Common myeloid progenitor, CD34-positive (primary cell): ENCODE measurements around the gene TSR3.
A peak's percentile ranks its signal among the peaks of the same experiment; 100 is the strongest.

Experiments
- CTCF ChIA-PET: fragments of 350-600 bp; sonication (Branson Sonifier 250); formaldehyde crosslinking; loops from one replicate; lab custom pipeline; 2021; ENCODE audit warnings: antibody characterized with exemption; lab: Charles Lee
- POLR2A ChIA-PET: fragments of 350-600 bp; sonication (Branson Sonifier 250); formaldehyde crosslinking; loops from one replicate; lab custom pipeline; 2021; ENCODE audit warnings: antibody characterized with exemption; lab: Charles Lee
- DNase-seq, 3 donors: peaks; one replicate each; pipeline versions ENCODE4 v3.0.0 to v3.0.0-alpha.2; 2013
- H3K27ac ChIP-seq, 2 experiments: 1 replicate in 1 of 2; 2 replicates in 1 of 2; pipeline ENCODE4 v1.7.0; 2013; ENCODE audit warnings: inconsistent platforms in 2 of 2, low read length in 2 of 2, mild to moderate bottlenecking in 2 of 2, low read depth in 1 of 2, moderate library complexity in 1 of 2; ENCODE audit not compliant: severe bottlenecking in 2 of 2, insufficient read depth in 1 of 2, poor library complexity in 1 of 2
- H3K27me3 ChIP-seq, 5 experiments: replicated peaks in 2 of 5; 1 replicate in 3 of 5; 2 replicates in 2 of 5; pipeline versions ENCODE4 v1.6.1 to v1.7.0; 2013; ENCODE audit warnings: low read length in 4 of 5, mild to moderate bottlenecking in 2 of 5, moderate library complexity in 2 of 5, inconsistent platforms in 1 of 5; ENCODE audit not compliant: insufficient read depth in 5 of 5, control insufficient read depth in 4 of 5
- H3K36me3 ChIP-seq, 4 experiments: 1 replicate in 2 of 4; 2 replicates in 2 of 4; pipeline versions ENCODE4 v1.6.1 to v1.7.0; 2013; ENCODE audit warnings: low read length in 3 of 4, control low read depth in 1 of 4, mild to moderate bottlenecking in 1 of 4; ENCODE audit not compliant: control insufficient read depth in 4 of 4, insufficient read depth in 4 of 4
- H3K4me1 ChIP-seq, 4 experiments: 1 replicate in 3 of 4; 2 replicates in 1 of 4; pipeline versions ENCODE4 v1.6.1 to v1.7.1; 2013; ENCODE audit warnings: low read length in 3 of 4, mild to moderate bottlenecking in 3 of 4, control low read depth in 1 of 4, inconsistent platforms in 1 of 4, moderate library complexity in 1 of 4; ENCODE audit not compliant: control insufficient read depth in 4 of 4, insufficient read depth in 4 of 4; ENCODE audit errors: control extremely low read depth in 1 of 4
- H3K4me3 ChIP-seq, 7 experiments: 1 replicate in 4 of 7; 2 replicates in 3 of 7; pipeline versions ENCODE4 v1.5.1 to v1.7.0; 2013; ENCODE audit warnings: mild to moderate bottlenecking in 7 of 7, low read length in 6 of 7, moderate library complexity in 6 of 7, inconsistent platforms in 2 of 7, low read depth in 2 of 7, control low read depth in 1 of 7; ENCODE audit not compliant: insufficient read depth in 4 of 7, control insufficient read depth in 1 of 7; ENCODE audit errors: extremely low read depth in 1 of 7
- H3K9me3 ChIP-seq, 5 experiments: 1 replicate in 4 of 5; 2 replicates in 1 of 5; pipeline versions ENCODE4 v1.6.1 to v1.7.1; 2013; ENCODE audit warnings: low read length in 4 of 5, mild to moderate bottlenecking in 2 of 5, inconsistent platforms in 1 of 5, low read depth in 1 of 5, moderate library complexity in 1 of 5; ENCODE audit not compliant: control insufficient read depth in 4 of 5, insufficient read depth in 2 of 5; ENCODE audit errors: control extremely low read depth in 1 of 5
- WGBS: methylation state at CpG from one replicate; pipeline ENCODE4 v1.1.5; 2013; ENCODE audit not compliant: insufficient coverage; 5-methylcytosine and 5-hydroxymethylcytosine counted together

TSR3 gene

DNA sequence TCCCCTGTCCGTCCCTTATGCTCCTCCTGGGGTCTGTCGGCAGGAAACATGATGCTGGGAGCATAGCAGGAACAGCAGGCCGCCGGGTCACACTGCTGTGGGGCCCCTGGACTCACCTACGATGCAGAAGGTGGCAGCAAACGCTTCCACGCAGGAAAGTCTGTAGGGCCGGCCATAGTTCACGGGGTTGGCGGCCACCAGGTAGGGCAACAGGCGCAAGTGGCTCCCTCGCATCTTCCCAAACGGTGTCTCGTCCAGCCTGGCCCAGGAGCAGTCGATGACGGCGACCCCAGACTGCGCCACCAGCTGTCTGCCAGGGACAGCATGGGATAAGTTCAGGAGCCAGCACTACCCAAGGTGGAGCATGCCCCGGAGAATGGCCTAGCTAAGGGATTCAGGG, 987 bp downstream of the TSR3 start:
- no peak for DNase-seq
- no peaks in the 10 kb centered on the region for H3K27me3 ChIP-seq
- H3K36me3 ChIP-seq: peaks cover 2 to 30% (median 18%) of the 10 kb centered on the region in 4 experiments
- H3K4me3 ChIP-seq: peak overlapping the region in 6 of 7 experiments; percentile 82 to 99 (median 92)
- CTCF ChIA-PET: interaction anchor here (1.6 kb wide), 1 partner anchor 13 kb away, joined by 7 read pairs; no protein-coding TSS in a partner anchor
- POLR2A ChIA-PET: no interaction called here
- H3K27ac ChIP-seq: peak overlapping the region in 1 of 2 experiments; percentile 73
- no peaks in the 10 kb centered on the region for H3K9me3 ChIP-seq
- H3K4me1 ChIP-seq: peaks cover 9 to 29% (median 21%) of the 10 kb centered on the region in 4 experiments
- 98% methylated on average over 18 of the region's 19 CpGs for WGBS

DNA sequence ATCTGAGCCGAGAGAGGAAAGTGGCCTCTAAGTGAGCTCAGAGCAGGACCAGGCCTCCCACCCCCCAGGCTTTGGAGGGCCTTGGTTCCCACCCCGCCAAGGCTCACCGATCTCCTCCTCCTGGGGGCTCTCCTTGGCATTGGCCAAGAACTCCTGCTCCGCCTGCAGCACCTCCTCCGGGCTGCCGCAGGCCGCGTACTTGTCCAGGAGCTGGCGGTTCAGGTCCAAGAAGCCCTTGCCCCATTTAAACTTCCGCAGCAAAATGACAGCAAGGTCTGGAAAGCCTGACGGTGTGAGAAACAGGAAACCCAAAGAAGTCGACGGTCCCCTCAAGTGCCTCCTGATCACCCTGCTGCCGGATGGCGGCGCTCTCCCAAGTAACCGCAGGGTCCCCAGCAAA, 1.7 kb downstream of the TSR3 start:
- WGBS: 91% methylated on average over 16 of the region's 17 CpGs
- ChIA-PET POLR2A (no interaction called here), CTCF (interaction anchor here (0.9 to 1.6 kb wide), 2 partner anchors 12 to 13 kb away, joined by 3 to 7 read pairs; no protein-coding TSS in a partner anchor)
- H3K9me3 ChIP-seq: no peaks in the 10 kb centered on the region
- H3K4me1 ChIP-seq: peaks cover 9 to 29% (median 21%) of the 10 kb centered on the region in 4 experiments
- H3K36me3 ChIP-seq: peaks cover 2 to 30% (median 18%) of the 10 kb centered on the region in 4 experiments
- H3K27me3 ChIP-seq: no peaks in the 10 kb centered on the region
- H3K4me3 ChIP-seq: no peak overlapping the region
- no peak overlapping the region for H3K27ac ChIP-seq
- DNase-seq: no peak

DNA sequence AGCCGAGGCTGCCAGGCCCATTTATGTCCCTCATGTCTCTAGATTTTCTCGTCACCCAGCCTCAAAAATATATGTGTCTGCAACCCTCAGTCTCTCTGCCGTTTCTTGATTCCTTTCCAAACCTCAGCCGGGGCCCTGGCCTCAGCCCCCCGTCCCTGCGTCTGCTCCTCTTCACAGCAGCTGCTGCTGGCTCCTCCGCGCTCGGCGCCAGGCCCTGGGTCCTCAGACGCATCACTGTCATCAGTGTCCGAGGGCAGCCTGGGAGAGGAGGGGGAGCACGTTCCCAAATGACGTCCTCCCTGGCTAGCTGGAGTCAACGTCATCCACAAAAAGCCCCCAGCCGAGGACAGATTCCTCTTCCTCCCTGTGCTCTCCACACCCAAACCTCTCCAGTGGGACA, 2.3 kb downstream of the TSR3 start:
- peaks cover 9 to 29% (median 21%) of the 10 kb centered on the region in 4 experiments for H3K4me1 ChIP-seq
- H3K36me3 ChIP-seq: peaks cover 2 to 30% (median 18%) of the 10 kb centered on the region in 4 experiments
- H3K27ac ChIP-seq: no peak overlapping the region
- WGBS: 93% methylated on average over 14 of the region's 16 CpGs
- H3K27me3 ChIP-seq: no peaks in the 10 kb centered on the region
- CTCF ChIA-PET: interaction anchor here (0.9 to 3.7 kb wide), 3 partner anchors 13 to 14 kb away, joined by 3 to 17 read pairs (median 4); no protein-coding TSS in a partner anchor
- no peak for DNase-seq
- H3K4me3 ChIP-seq: no peak overlapping the region
- POLR2A ChIA-PET: no interaction called here
- no peaks in the 10 kb centered on the region for H3K9me3 ChIP-seq

DNA sequence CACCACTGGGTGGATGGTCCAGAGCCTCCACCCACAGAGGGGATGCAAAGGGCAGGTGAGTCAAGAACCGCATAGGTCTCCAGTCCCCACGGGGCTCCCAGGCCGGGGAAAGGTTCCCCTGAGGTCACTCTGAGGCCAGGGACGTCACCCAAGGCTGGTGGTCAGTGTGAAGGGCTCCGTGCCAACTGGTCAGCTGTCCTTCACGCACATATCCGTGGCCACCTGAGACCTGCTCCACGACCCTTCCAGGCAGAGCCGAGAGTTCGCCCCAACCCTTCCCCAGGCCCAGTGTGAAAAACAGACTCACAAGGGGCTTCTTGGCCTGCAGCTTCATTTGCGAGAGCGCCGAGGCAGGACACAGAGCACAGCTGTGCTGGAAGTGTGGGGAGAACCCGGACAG, 2.8 kb downstream of the TSR3 start:
- CTCF ChIA-PET: interaction anchor here (0.9 to 3.7 kb wide), 3 partner anchors 13 to 64 kb away, joined by 3 to 17 read pairs (median 4); no protein-coding TSS in a partner anchor
- POLR2A ChIA-PET: no interaction called here
- 95% methylated on average over 14 of the region's 14 CpGs for WGBS

DNA sequence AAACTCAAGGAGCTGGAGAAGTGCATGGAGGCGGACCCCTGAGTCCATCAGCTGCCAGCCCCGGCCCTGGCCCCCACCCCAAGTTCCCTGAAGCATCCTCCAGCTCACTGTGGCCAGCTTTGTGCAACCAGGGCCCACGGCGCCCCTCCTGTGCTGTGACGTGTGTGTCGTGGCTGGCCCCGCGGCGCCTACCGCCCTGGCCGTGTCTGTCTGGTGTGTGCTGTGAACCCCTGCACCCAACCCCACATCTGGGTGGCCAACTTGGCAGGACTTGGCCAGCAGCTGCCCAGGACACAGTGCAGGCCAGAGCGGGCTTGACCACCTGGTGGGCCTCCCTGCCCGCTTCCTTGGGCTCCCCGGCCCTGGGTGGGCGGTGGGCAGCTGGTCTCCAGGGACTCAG, 3.2 kb downstream of the TSR3 start:
- 96% methylated on average over 13 of the region's 15 CpGs for WGBS

More for the DNA sequence above, 2.8 kb downstream of the TSR3 start:
- peaks cover 2 to 30% (median 18%) of the 10 kb centered on the region in 4 experiments for H3K36me3 ChIP-seq
- no peak overlapping the region for H3K27ac ChIP-seq
- H3K27me3 ChIP-seq: no peaks in the 10 kb centered on the region
- no peak overlapping the region for H3K4me3 ChIP-seq
- H3K9me3 ChIP-seq: no peaks in the 10 kb centered on the region
- peaks cover 9 to 27% (median 22%) of the 10 kb centered on the region in 4 experiments for H3K4me1 ChIP-seq
- no peak for DNase-seq

DNA sequence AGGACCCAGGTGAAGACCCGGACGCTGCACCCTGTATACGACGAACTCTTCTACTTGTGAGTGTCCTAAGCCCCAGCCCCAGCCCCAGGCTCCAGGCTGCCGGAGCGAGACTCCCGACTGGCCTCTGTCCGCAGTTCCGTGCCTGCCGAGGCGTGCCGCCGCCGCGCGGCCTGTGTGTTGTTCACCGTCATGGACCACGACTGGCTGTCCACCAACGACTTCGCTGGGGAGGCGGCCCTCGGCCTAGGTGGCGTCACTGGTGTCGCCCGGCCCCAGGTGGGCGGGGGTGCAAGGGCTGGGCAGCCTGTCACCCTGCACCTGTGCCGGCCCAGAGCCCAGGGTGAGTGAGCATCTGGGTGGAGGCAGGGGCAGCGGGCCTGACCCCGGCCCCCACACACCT, 3.7 kb downstream of the TSR3 start:
- no peaks in the 10 kb centered on the region for H3K27me3 ChIP-seq
- H3K27ac ChIP-seq: no peak overlapping the region
- CTCF ChIA-PET: interaction anchor here (0.9 to 3.7 kb wide), 2 partner anchors 15 to 65 kb away, joined by 3 to 17 read pairs; no protein-coding TSS in a partner anchor
- POLR2A ChIA-PET: interaction anchor here (0.5 kb wide), 1 partner anchor 1822 kb away, joined by 4 read pairs; no protein-coding TSS in a partner anchor
- H3K9me3 ChIP-seq: no peaks in the 10 kb centered on the region
- H3K4me1 ChIP-seq: peaks cover 9 to 30% (median 26%) of the 10 kb centered on the region in 4 experiments
- H3K36me3 ChIP-seq: peaks cover 2 to 30% (median 18%) of the 10 kb centered on the region in 4 experiments
- no peak for DNase-seq
- no peak overlapping the region for H3K4me3 ChIP-seq
- WGBS: 95% methylated on average over 17 of the region's 29 CpGs

More for the DNA sequence above, 3.2 kb downstream of the TSR3 start:
- Histone ChIP-seq H3K27ac (no peak overlapping the region), H3K27me3 (no peaks in the 10 kb centered on the region), H3K4me1 (peaks cover 9 to 29% (median 25%) of the 10 kb centered on the region in 4 experiments), H3K4me3 (no peak overlapping the region), H3K36me3 (peaks cover 2 to 30% (median 18%) of the 10 kb centered on the region in 4 experiments), H3K9me3 (no peaks in the 10 kb centered on the region)
- ChIA-PET CTCF (interaction anchor here (0.9 to 3.7 kb wide), 3 partner anchors 12 to 65 kb away, joined by 3 to 17 read pairs (median 4); no protein-coding TSS in a partner anchor), POLR2A (interaction anchor here (0.5 kb wide), 1 partner anchor 1821 kb away, joined by 4 read pairs; no protein-coding TSS in a partner anchor)
- no peak for DNase-seq

DNA sequence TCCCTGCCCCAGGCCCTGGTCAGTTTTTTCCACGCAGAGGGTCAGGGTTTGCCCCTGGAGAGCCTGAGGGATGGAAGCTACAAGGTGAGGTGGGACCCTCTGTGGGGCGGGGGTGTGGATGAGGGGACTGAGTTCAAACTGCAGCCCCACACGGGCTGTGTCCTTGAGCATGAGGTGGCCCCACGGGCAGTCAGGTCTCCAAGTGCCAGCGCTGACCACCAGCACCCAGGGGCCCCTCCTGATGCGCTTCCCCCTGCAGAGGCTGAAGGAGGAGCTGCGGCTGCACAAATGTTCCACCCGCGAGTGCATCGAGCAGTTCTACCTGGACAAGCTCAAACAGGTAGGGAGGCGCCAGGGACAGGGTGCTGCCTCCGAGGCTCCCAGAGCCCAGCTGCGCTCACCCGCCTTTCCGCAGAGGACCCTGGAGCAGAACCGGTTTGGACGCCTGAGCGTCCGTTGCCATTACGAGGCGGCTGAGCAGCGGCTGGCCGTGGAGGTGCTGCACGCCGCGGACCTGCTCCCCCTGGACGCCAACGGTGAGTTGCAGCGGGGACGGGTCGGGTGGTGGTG, 4.3 kb downstream of the TSR3 start:
- Histone ChIP-seq H3K36me3 (peaks cover 2 to 30% (median 18%) of the 10 kb centered on the region in 4 experiments), H3K4me3 (no peak overlapping the region), H3K4me1 (peaks cover 5 to 29% (median 25%) of the 10 kb centered on the region in 4 experiments), H3K27me3 (no peaks in the 10 kb centered on the region), H3K27ac (no peak overlapping the region), H3K9me3 (no peaks in the 10 kb centered on the region)
- 95% methylated on average over 29 of the region's 31 CpGs for WGBS
- ChIA-PET CTCF (interaction anchor here (1.0 to 3.7 kb wide), 2 partner anchors 12 to 16 kb away, joined by 3 to 17 read pairs; no protein-coding TSS in a partner anchor), POLR2A (no interaction called here)
- no peak for DNase-seq
